ENCODE data around the gene CACNB4.
"Not testable (repeated sequence)": the region's sequence is repeated elsewhere in the genome, so short reads cannot be mapped to it uniquely, and the experiment has no call there.

Gene CACNB4

DNA sequence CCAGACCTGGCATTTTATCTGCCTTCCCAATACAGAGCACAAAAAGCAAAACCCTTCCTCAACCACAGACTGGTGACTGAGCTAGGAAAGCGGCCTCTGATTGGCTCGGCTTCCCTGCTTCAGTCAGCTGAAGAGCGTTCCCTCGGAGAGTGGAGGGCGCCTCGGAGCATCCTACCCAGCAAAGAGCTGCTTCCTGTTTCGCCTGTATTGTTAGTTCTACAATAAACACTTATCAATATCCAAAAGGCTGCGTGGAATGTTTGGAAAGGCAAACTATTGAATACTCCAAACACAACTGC lies 125.0 kb downstream of the CACNB4 start:
- DNase-seq, result peak; percentile 11

DNA sequence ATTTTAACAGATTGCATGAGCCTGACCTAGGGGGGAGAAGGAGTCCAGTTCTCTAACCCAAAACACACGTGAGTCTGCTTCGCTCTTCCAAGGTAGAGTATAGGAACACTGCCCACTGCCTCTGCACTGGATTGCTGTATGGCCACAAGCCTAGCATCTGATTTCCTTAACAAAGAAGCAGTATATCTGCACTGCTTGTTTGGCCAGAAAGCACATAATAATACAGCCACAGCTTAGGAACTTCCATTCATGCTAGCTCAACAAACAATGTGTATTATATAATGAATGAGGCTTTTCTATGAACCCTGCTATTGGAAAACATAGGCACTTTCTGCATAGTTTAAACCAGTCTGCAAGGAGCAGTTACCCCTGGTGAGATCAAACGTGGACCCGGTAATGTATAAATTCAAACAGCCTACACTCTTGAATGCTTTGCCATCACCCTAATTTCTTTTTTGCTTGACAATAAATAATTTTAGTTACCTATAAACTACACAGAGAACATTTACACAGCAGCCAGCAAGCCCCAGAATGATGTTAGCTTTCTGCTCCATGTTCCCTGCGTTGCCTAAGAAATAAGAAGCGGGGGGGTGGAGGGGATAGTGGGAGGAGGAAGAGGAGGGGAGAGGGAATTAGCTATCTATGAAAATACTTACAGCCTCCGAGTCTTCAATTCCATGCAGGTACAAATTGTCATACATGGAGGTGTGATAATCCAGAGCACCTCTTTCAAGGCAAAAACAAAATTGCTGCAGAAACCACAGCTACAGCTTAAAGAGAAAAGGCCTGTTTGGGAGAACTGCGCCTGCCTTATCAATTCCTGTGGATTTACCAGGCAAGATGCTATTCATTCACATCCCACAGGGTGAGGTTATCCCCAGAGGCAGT lies 125.6 kb downstream of the CACNB4 start:
- no peak for DNase-seq

DNA sequence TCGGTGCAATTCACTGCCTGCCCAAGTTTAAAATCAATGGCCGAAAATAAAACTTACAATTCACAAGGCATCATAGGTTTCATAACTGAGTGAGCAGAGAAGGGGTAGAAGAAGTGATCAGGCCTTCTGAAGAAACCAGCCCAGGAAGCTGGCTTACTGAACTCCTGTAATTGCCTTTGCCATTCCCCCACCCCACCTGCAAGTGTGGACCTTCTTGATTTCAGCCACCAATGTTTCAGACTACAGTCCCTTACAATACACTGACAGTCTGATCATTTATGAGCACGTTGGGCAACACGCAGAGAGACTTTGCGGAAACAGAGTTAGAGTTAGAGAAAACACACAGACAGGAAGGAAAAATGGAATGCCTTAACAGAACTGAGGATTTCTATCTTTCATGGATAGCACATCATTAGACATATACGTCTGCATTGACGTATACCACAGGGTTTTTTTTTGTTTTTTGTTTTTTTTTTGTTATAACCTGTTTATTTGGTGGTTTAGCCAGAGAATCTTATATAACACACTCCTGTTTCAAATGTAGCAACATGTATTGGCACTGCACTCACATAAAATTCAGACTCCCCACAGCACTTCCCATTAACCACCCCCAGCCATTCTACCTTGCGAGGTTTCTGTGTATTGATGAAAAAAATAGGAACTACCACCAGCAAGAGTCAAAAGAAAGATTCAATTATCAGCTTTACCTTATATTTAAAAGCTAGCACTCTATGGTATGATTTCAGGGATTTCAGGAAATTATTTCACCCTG lies 126.4 kb downstream of the CACNB4 start:
- DNase-seq, result no peak

DNA sequence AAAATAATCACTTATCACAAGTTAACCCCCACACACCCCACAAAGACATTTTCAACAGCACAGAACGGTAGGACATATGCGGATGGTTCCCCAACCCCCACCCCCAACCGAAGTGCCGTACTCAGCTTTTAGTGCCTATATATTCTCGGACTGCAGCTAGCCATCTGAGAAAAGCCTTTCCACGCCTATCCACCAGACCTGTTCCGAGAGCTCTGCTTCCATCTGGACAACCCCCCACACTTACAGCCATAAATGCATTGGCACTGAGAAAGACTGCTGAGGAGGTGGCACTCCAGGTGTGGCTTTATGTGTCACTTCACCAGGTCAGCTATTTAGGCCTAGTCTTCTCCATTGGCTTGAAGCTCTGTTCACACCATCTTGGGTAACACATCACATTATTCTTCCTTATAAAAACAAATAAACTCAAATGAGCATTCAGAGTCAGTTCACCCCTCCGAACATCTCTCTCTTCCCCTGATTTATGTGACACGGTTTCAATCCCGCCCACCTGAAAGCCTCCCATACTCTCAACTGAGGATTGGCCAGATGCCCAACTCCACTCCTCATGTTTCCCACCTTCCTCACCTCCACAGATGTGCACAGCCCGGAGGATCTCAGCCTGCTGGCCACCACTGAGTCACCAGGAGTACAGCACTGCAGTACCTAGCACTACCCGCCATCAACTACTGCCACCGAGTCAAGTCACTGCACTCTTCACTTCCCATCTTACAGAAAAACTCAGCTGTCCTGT lies 127.4 kb downstream of the CACNB4 start:
- DNase-seq, result no peak

DNA sequence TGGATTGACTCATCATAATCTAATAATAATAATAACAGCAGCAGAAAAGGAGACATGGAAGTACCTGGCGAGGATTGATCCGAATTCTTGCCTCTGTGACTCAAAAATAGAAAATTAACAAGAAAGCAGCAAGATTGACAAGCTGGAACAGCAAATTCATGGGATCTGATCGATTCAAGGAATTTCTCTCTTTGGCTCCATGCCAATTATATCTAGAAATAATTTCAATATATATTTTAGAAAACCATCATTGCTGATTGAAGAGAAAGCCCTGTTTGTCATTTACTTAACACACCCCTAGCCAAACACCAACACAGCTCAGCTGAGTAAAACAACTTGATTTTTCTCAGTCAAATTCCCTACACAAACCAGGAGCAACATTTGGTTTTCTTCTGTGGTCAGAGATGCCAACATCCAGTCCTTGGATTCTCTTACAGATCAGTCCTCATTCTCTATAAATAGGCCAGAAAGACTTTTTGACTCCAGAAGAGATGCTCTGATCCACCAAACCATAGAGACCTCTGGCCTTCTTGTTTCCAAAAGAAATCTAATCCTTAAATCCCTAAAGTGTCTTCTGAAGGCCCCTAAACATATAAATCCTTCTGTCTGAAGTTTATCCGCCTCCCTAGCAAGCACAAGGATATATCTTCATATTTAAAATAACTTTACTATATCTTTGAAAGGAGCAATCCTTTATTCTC lies 129.9 kb downstream of the CACNB4 start:
- no peak for DNase-seq

DNA sequence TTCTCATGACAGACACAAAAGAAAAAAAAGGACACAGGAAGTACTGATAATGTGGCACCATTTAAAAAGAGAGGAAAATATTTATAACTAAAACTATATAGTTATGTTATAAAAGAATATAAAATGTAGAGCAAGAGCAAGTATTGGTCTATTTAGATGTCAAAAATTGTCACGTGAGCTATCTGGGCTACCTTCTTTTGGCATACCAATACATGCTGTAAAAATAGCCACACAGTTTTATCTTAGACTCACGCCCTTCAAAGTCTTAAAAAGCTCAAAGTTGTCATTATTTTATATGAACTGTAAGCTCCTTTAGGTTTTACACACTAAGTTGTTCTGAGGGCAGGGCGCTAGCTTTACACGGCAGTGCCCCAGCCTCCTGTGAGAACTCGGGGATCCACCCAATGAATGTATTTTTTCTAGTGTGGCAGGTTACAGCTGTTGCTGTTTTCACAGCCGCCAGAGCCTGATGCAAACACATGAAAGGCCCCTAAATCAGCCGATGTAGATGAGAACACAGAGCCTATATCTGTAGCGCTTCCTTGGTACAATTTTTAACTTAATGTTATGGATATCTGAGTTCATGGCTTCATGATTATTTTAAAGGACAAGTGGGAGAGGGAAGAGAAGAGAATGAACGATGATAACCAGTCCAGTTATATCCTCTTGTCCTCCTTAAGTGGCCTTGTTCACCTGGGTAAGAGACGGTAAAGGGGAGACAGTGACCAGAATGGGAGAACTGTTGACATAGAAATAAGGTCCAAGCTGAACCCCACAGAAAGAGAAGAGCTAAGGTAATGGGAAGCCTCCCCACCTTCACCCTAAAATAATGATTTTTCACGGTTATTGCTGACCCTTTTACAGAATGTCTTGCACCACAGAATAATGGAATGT lies 130.8 kb downstream of the CACNB4 start:
- DNase-seq, result no peak

DNA sequence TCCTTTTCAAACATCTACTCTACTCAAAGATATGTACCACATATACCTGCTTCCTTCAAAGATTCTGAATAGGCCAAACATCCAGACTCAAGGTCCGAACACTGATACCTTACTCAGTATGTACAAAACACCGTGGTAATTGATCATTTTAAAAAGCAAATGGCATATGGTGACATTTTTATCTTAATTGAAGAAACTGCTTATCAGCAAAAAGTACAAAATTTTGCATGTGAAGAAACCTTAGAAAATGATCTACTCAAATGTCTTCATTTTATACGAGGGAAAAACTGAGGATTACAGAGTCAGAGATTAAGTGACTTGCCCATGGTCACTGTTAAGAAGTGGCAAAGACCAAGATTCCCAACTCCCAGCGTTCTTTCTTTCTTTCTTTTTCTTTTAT lies 133.0 kb downstream of the CACNB4 start:
- DNase-seq, result no peak

DNA sequence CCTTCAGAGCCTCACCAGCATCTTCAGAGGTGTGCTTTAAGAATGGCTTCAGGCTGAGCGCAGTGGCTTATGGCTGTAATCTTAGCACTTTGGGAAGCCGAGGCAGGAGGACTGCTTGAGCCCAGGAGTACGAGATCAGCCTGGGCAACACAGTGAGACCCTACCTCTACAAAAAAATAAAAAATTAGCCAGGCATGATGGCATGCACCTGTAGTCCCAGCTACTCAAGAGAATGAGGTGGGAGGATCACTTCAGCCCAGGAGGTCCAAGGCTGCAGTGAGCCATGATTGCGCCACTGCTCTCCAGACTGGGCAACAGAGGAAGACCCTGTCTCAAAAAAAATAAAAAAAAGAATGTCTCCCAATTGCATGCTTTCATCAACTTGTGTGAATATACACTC lies 137.3 kb downstream of the CACNB4 start:
- no peak for DNase-seq

DNA sequence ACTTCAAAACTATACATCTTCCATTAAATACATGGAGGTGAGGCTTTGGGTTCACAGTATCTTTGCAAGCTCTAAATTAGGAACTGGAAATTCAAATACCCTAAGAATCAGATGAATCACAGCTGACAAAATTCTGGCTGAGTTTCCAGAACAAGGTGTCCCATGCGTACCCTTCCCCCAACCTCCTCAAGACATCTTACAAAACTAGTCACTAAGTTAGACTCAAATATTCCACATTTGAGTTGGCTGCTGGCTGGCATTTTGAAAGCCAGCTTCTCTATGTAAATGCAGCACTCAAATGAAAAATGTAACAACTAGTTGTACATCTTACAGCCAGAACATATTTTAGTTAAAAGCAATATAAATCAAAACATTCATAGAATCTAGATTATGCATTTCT lies 139.6 kb downstream of the CACNB4 start:
- DNase-seq, result no peak

DNA sequence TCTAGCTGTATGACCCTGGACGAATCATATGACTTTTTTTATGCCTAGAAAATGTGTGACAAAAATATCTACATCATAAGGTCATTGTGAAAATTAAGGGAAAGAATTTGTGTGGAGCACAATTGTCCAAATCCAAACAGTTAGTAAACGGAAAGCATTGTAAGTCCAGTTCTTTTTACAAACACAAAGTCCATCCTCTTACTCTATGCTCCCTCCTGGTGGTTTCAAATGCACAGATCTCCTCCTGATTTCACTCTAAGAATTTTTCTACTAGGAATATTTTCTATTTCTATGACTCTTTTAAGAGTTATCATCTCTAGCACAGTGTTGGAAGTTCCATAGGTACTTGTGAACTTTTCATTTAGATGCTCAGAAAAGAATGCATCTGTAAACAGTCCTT lies 145.4 kb downstream of the CACNB4 start:
- DNase-seq, result no peak

DNA sequence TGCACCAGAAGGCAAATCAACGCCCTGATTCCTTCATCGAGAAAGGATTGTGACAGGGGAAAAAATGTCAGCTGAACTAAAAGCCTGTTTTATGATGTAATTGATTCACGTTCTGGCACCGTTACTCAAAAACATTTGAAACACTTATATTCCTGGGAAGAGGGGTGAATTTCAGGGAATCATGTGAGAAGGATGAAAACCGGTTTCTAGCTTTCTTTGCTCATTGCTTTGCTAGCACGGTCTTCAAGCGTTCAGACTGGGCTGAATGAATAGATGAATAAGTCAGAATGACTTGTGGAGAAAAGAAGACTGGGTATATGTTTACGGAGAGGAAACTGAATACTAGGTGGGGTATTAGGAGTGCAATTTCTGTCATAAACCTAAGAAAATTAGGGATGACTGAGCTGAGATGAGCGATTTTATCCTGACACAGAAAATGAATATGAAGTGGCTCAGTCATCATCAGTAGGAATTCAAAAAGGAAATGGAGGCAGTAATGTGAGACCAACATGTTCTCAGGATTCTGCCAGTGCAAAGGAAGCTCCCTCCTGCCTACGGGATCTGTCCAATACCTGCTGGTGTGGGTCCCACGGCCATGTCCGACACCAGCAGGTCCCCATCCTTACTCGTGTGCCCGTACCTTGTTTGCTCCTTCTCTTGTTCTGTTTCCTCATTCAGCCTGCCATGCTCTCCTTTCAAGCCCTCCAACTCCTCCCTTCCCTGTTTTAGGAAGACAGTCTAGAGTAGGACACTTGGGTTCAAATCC lies 146.0 kb downstream of the CACNB4 start:
- DNase-seq, result no peak

DNA sequence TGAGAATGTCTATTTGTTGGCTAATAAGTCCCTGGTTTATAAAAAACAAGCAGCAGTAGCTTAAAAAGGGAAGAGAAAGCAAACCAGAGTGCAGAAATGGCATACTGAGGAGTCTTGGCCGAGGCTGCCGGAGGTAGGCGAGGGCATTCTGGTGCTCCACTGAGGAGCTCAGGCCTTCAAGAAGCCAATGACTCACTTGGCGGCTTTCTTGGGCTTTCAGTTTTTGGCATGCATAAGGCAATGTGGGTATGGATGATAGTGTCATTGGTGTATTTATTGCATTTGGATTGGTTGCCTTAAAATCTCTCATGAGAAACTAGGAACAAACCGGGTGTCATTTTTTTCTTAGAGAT lies 151.1 kb downstream of the CACNB4 start:
- DNase-seq, result no peak

DNA sequence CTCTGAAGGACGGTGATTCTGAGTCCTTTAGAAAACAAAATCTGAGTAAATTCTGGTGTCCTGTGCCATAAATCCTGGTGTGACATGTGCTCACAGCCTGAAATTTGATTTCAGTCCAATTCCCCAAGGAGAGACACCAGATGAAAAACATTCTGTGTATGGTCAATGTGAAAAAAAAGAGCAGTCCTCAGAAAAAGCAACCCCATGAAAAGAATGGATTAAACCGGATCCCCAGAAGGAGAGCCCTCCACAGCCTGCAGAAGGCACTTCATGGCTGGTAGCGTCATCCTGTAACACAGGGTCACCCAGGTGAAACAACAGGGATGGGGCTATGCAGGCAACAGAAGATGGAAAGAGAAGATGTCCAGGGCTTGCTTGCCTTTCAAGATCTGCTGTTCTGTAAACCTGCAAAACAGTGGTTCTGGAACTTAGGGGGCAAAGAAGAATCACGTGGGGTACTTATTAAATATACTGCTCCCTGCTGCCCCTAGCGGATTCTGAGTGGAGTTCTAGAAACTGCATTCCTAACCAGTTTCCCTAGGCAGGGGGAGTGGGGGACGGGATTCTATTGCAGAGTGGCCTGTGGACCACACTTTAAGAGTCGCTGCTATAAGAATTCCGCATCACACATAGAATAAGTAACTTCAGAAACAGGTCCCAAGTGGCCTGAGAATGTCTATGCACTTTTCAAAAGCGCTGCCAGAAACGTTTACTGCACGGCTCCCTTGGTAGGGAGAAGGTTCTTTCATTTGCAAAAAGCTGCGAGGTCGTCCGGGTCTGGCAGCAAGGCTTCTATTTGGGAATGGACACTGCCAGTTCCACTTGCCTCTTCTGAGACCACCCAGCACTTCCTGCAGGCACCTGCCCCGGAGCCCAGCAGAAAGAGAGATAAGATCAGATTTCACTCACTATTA lies 151.7 kb downstream of the CACNB4 start:
- DNase-seq, result peak; percentile 35

DNA sequence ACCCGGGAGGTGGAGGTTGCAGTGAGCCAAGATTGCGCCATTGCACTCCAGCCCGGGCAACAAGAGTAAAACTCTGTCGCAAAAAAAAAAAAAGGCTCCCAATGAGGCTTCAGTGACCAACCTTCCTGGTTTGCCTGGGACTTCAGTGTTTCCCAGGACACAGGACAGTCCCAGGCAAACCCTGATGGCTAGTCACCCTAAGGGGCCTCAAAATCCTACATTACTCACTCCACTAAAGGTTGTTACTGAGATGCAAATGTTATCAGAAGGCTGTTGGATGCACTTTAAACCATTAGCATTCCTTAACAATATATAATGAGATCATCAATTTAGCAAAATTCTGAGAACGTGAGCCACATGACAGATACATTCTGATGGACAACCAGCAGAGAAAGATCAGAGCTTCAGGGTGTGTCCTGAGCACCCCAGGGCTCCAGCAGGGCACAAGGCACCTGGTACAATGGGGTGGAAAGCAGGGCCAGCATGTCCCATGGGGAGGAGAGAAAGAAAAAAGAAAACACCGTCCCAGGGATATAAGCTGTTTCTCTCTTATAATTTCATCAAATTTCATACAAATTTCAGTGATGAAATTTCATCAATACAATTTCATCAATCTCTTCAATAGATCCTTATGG lies 152.5 kb downstream of the CACNB4 start:
- DNase-seq, result no peak

DNA sequence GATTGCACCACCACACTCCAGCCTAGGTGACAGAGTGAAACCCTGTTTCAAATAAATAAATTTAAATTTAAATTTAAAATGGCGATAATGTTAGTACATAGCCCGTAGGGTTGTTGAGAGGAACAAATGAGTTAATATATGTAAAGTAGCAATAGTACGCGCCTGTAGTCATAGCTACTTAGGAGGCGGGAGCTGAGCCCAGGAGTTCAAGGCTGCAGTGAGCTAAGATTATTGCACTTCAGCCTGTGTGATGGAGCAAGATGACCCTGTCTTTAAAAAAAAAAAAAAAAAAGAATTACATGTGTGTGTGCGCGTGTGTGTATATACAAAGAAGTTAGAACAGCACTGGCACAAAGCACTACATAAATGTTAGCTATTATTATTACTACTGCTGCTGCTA lies 153.2 kb downstream of the CACNB4 start:
- no peak for DNase-seq

DNA sequence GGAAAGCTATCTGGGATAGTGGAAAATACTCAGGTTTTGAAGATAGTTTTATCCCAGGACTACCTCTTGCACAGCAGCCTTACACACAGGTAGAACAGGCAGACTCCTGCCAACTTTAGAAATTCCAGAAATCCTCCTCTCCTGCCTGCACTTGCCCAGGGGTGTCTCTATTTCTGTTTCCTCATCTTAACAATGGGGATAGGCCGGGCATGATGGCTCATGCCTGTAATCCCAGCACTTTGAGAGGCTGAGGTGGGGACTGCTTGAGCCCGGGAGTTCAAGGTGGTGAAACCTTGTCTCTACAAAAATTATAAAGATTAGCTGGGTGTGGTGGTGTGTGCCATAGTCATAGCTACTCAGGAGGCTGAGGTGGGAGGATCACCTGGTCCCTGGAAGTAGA lies 153.7 kb downstream of the CACNB4 start:
- no peak for DNase-seq

DNA sequence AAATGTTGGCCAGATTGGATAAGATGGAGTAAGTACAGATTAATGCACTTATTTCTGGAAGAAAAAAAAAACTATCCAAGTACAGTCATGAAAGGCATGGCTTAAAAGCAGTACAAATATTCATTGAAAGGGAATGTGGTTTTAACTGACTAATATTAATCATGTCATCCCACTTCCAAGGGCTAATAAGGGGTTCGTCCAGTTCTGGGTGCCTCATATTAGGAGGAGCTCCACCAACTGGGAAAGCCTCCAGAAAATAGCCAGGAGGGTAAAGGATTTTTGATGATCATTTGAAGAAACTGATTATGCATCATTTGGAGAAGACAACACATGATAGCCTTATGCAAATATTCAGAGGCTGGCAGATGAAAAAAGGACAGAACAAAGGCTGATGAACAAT lies 155.4 kb downstream of the CACNB4 start:
- DNase-seq, result no peak

DNA sequence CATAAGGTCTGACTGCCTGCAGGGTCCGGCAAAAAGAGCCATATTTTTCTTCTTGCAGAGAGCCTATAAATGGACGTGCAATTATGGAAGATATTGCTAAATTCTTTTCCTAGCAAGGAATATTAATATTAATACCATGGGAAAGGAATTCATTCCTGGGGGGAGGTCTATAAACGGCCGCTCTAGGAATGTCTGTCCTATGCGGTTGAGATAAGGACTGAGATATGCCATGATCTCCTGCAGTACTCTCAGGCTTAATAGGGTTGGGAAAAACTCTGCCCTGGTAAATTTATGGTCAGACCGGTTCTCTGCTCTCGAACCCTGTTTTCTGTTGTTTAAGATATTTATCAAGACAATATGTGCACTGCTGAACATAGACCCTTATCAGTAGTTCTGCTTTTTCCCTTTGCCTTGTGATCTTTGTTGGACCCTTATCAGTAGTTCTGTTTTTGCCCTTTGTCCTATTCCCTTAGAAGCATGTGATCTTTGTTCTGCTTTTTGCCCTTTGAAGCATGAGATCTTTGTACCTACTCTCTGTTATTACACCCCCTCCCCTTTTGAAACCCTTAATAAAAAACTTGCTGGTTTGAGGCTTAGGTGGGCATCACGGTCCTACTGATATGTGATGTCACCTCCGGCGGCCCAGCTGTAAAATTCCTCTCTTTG lies 156.2 kb downstream of the CACNB4 start:
- DNase-seq, result not testable (repeated sequence)

DNA sequence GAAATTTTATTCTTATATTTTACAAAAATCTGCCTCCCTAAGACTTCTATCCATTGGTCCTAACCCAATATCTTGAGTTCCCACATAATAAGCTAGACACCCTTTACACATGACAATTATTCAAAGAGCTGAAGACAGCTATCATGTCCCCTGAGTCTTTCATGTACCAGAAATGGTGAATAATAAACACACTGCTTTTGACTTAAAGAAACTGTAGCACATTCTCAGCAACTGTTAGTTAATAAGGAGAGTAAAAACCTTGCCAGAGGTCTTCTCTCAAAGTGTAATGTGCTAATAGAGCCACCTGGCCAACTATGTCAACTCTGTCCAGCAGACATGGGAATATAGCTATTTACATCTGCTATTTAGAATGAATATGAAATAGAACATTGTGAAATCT lies 160.9 kb downstream of the CACNB4 start:
- no peak for DNase-seq

Data from NCI-H69 (cell line).